Measurements from ENCODE around the gene ODC1.

ODC1 gene

GRCh38 chr2:10447895-10448575 lies at the start of gene ODC1:
Gene ODC1 (minus strand): TSS chr2:10448327. CDS start chr2:10445032, 3,295 bp downstream.
- peak within 1 kb of the TSS; percentile 93 for H3K27ac ChIP-seq

GRCh38 chr2:10497797-10498251 lies 49.7 kb upstream of the ODC1 start:
- H3K27ac ChIP-seq = no peak overlapping the region

More at GRCh38 chr2:10447895-10448575, at the start of gene ODC1:
- TF ChIP-seq ZFX (IDR thresholded peaks at IDR 0.05; ENCODE audit: borderline replicate concordance) (no peak), CTCF (IDR thresholded peaks at IDR 0.05) (no peak)

GRCh38 chr2:10495988-10496313 lies 47.8 kb upstream of the ODC1 start:
- TF ChIP-seq ZFX (IDR thresholded peaks at IDR 0.05; ENCODE audit: borderline replicate concordance) (no peak), CTCF (IDR thresholded peaks at IDR 0.05) (no peak)
- no peak overlapping the region for H3K27ac ChIP-seq

More at GRCh38 chr2:10497797-10498251, 49.7 kb upstream of the ODC1 start:
- TF ChIP-seq CTCF (IDR thresholded peaks at IDR 0.05) (no peak), ZFX (IDR thresholded peaks at IDR 0.05; ENCODE audit: borderline replicate concordance) (no peak)

- H3K27ac ChIP-seq = no peak overlapping the region
- TF ChIP-seq ZFX (IDR thresholded peaks at IDR 0.05; ENCODE audit: borderline replicate concordance) (no peak), CTCF (IDR thresholded peaks at IDR 0.05) (no peak)
Measured at GRCh38 chr2:10495311-10495987, 47.3 kb upstream of the ODC1 start.

GRCh38 chr2:10494351-10495066 lies 46.4 kb upstream of the ODC1 start:
- no peak for TF ChIP-seq CTCF (IDR thresholded peaks at IDR 0.05)
- no peak for TF ChIP-seq ZFX (IDR thresholded peaks at IDR 0.05; ENCODE audit: borderline replicate concordance)
- no peak overlapping the region for H3K27ac ChIP-seq

- no peak for TF ChIP-seq ZFX (IDR thresholded peaks at IDR 0.05; ENCODE audit: borderline replicate concordance)
- no peak for TF ChIP-seq CTCF (IDR thresholded peaks at IDR 0.05)
- no peak overlapping the region for H3K27ac ChIP-seq
Measured at GRCh38 chr2:10493634-10494281, 45.6 kb upstream of the ODC1 start.
